Thymus (tissue), 11 donors: ENCODE measurements around the gene RAB35. TPM values are rescaled to one million over a fixed set of nuclear protein-coding genes. Genes with fewer than 3 reads are reported as not detected.

Experiments used
- DNase-seq, 9 donors: peaks; one replicate each; pipeline ENCODE4 v3.0.0-alpha.2; 2013; ENCODE audit warnings: low spot score in 9 of 9, low read depth in 6 of 9, missing footprints in 1 of 9
- H3K27ac ChIP-seq, 2 donors: one replicate each; pipeline ENCODE4 v1.5.1; 2013; ENCODE audit warnings: control low read depth in 1 of 2, low read depth in 1 of 2, low read length in 1 of 2, mild to moderate bottlenecking in 1 of 2, moderate library complexity in 1 of 2
- H3K27me3 ChIP-seq, 2 donors: one replicate each; pipeline ENCODE4 v1.5.1; 2013; ENCODE audit warnings: low read length in 1 of 2; ENCODE audit not compliant: control insufficient read depth in 2 of 2, insufficient read depth in 1 of 2
- H3K36me3 ChIP-seq, 2 donors: one replicate each; pipeline ENCODE4 v1.5.1; 2013; ENCODE audit warnings: low read length in 1 of 2, mild to moderate bottlenecking in 1 of 2, moderate library complexity in 1 of 2; ENCODE audit not compliant: control insufficient read depth in 2 of 2, insufficient read depth in 2 of 2
- H3K4me1 ChIP-seq, 2 donors: one replicate each; pipeline ENCODE4 v1.5.1; 2013; ENCODE audit warnings: low read length in 2 of 2; ENCODE audit not compliant: control insufficient read depth in 2 of 2, insufficient read depth in 2 of 2
- H3K4me3 ChIP-seq, 2 donors: one replicate each; pipeline ENCODE4 v1.5.1; 2013; ENCODE audit warnings: low read length in 2 of 2, control low read depth in 1 of 2, mild to moderate bottlenecking in 1 of 2
- H3K9me3 ChIP-seq, 2 donors: one replicate each; pipeline ENCODE4 v1.5.1; 2013; ENCODE audit warnings: low read length in 1 of 2, mild to moderate bottlenecking in 1 of 2; ENCODE audit not compliant: control insufficient read depth in 2 of 2, insufficient read depth in 1 of 2
- WGBS: extraction: QIAGEN DNeasy Blood & Tissue Kit; methylation state at CpG from one replicate; pipeline ENCODE4 v1.1.7; 2013; 5-methylcytosine and 5-hydroxymethylcytosine counted together
- polyA plus RNA-seq: library from polyadenylated mRNA; stranded (reverse); fragments of 200-250 nt; gene quantifications from one replicate; pipeline ENCODE4 v1.2.3, GENCODE V29; 2013
- total RNA-seq: library from RNA; stranded (reverse); fragments of 120-200 nt; gene quantifications from one replicate; pipeline ENCODE4 v1.2.4, GENCODE V29; 2013
- donor health status: healthy.

The RAB35 gene
- total and polyA plus RNA-seq, 2 donors, result 32.2 to 37.5 TPM

- H3K36me3 ChIP-seq, result peaks cover 27 to 29% of the 10 kb centered on the region in 2 donors
- no peaks in the 10 kb centered on the region for H3K9me3 ChIP-seq
- DNase-seq, result no peak
- WGBS, result 77% methylated on average over 7 of the region's 7 CpGs
- no peak overlapping the region for H3K27ac ChIP-seq
- H3K27me3 ChIP-seq, result no peaks in the 10 kb centered on the region
- H3K4me3 ChIP-seq, result no peak overlapping the region
- peaks cover 0 to 32% of the 10 kb centered on the region in 2 donors for H3K4me1 ChIP-seq
These were observed 41.4 kb downstream of the RAB35 start for GRCh38 chr12:120075034-120075616.

DNA sequence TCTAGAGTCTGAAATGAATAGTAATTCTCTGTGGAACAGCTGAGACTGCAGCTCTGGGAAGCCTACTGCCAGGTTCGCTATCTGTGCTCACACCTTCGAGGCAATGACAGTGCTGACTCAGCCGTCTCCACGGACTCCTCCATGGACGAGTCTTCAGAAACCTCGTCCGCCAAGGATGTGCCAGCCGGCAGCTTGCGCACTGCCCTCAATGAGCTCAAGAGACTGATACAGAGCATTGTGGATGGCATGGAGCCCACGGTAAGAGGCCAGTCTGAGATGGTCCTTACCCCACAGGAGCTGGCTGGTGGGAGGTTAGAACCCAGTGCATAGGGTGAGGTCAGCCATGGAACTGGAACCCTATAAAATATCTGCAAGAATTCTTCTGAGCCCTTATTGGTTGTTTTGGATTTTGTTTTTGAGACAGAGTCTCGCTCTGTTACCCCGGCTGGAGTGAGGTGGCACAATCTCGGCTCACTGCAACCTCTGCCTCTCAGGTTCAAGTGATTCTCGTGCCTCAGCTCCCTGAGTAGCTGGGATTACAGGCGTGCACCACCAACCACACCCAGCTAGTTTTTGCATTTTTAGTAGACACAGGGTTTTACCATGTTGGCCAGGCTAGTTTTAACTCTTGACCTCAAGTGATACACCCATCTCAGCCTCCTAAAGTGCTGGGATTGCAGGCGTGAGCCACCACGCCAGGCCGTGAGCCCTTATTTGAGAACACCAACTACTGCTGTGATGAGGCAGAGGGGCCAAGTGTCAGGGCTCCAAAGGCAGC lies 43.9 kb downstream of the RAB35 start:
- H3K27me3 ChIP-seq, result no peaks in the 10 kb centered on the region
- 98% methylated on average over 18 of the region's 18 CpGs for WGBS
- H3K4me1 ChIP-seq, result peaks cover 0 to 9% of the 10 kb centered on the region in 2 donors
- H3K4me3 ChIP-seq, result no peak overlapping the region
- no peaks in the 10 kb centered on the region for H3K9me3 ChIP-seq
- DNase-seq, result no peak
- H3K27ac ChIP-seq, result no peak overlapping the region
- peaks cover 32 to 36% of the 10 kb centered on the region in 2 donors for H3K36me3 ChIP-seq

GRCh38 chr12:120071493-120072020 lies 45.0 kb downstream of the RAB35 start:
- H3K27me3 ChIP-seq, result no peaks in the 10 kb centered on the region
- WGBS, result 97% methylated on average over 6 of the region's 6 CpGs
- H3K4me1 ChIP-seq, result peaks cover 0 to 9% of the 10 kb centered on the region in 2 donors
- peaks cover 28 to 32% of the 10 kb centered on the region in 2 donors for H3K36me3 ChIP-seq
- H3K4me3 ChIP-seq, result no peak overlapping the region
- DNase-seq, result no peak
- H3K27ac ChIP-seq, result no peak overlapping the region
- no peaks in the 10 kb centered on the region for H3K9me3 ChIP-seq

DNA sequence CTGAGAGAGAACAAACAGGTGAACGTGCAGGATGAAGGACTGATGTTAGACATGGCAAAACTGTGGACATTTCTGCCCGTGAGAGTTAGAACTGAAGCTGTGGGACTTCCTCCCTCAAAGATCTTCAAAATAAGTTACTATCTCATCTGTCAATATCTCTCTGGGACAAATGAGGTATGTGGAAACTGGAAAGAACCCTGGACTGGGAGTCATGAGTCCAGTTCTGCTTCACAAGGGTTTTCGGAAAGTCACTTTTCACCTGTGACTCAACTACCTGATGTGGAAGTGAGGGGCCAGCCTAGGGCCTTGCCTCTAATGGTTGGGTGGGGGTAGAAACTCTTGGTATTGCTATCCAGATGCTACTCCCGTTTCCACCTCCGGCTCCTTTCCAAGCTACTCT lies 47.3 kb downstream of the RAB35 start:
- 97% methylated on average over 5 of the region's 5 CpGs for WGBS

DNA sequence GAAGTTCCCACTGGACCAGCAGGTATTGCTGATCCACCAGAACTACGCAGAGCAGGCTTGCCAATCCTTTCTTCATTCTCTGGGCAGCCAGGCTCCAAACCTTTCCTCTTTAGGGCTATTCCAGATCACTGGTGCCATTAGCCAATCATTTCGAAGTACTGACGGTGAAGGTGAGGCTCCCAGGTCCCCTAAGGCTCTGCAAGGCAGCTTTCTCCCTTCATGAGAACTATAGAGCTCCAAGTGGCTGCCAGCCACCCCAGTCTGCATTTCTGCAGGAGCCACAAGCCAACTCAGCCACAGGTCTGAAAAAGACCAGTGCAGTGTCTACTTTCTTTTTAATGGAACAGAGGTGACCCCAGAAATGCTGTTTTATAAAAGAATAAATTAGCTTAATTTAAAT lies 48.7 kb downstream of the RAB35 start:
- Histone ChIP-seq H3K36me3 (peaks cover 34 to 47% of the 10 kb centered on the region in 2 donors), H3K27me3 (no peaks in the 10 kb centered on the region), H3K27ac (no peak overlapping the region), H3K4me3 (no peak overlapping the region), H3K9me3 (no peaks in the 10 kb centered on the region), H3K4me1 (no peaks in the 10 kb centered on the region)
- 97% methylated on average over 3 of the region's 3 CpGs for WGBS
- no peak for DNase-seq

More for the DNA sequence above, 47.3 kb downstream of the RAB35 start:
- Histone ChIP-seq H3K9me3 (no peaks in the 10 kb centered on the region), H3K4me1 (no peaks in the 10 kb centered on the region), H3K27ac (no peak overlapping the region), H3K36me3 (peaks cover 32 to 44% of the 10 kb centered on the region in 2 donors), H3K27me3 (no peaks in the 10 kb centered on the region), H3K4me3 (no peak overlapping the region)
- DNase-seq, result no peak

DNA sequence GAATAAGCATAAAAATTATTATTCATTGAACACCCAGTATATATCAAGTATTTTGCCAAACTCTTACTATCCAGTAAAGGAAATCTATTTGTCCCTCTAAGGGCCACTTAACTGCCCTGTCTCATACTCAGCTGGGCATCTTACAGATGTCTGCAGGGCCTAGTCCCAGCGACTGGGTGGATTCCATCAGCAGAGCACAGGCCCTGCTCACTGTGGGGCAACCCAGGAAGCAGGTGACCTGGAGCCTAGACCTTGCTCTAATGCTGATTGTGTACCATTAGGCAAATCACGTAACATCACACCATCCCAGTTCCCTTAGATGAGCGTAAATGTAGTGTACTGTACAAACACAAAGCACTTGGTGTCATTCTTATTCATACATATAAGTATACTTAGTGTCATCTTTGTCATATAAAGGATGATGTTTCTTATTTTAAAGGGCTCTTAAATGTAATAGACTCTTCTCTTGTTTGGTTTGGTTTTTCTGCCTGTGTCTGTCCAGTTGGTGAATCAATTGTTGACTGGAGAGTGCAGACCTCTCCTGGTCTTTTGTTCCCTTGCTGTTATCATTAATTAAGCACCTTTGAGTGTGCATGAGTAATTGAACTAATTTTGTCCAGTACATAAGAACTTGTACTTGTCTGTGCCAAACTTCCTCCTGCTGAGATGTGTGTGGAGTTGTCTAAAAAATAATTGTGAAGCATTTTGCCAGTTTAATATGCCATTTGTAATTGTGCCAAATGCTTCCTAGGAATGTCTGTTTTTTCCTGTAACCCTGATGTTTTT lies 49.3 kb downstream of the RAB35 start:
- Histone ChIP-seq H3K27ac (no peak overlapping the region), H3K9me3 (no peaks in the 10 kb centered on the region), H3K4me1 (no peaks in the 10 kb centered on the region), H3K27me3 (no peaks in the 10 kb centered on the region), H3K4me3 (no peak overlapping the region), H3K36me3 (peaks cover 29 to 41% of the 10 kb centered on the region in 2 donors)
- 95% methylated on average over 3 of the region's 3 CpGs for WGBS
- no peak for DNase-seq

DNA sequence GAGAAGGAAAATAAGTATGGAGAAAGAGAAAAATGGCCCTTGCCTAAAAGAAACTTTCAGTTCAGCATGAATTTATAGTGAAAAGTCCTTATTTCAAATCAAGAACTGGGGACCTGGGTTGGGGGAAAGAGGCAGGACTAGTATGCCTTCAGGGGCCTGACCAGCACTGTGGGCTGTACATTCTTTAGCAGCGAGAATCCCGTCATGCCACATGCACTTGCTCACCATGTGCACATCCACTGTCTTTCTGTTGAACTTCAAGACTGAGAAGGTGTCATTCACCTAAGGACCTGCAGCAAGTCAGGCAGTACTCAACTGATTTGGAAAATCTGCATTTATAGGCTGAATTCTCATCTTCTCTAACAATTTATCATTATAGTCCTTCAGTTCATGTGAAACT lies 50.2 kb downstream of the RAB35 start:
- 100% methylated on average over 2 of the region's 2 CpGs for WGBS
- Histone ChIP-seq H3K27ac (no peak overlapping the region), H3K4me1 (no peaks in the 10 kb centered on the region), H3K27me3 (no peaks in the 10 kb centered on the region), H3K4me3 (no peak overlapping the region), H3K36me3 (peaks cover 25 to 39% of the 10 kb centered on the region in 2 donors), H3K9me3 (no peaks in the 10 kb centered on the region)
- DNase-seq, result no peak

- no peak overlapping the region for H3K27ac ChIP-seq
- no peaks in the 10 kb centered on the region for H3K4me1 ChIP-seq
- H3K9me3 ChIP-seq, result no peaks in the 10 kb centered on the region
These were observed 51.1 kb downstream of the RAB35 start for GRCh38 chr12:120065472-120065871.

More at GRCh38 chr12:120065472-120065871, 51.1 kb downstream of the RAB35 start:
- peaks cover 24 to 38% of the 10 kb centered on the region in 2 donors for H3K36me3 ChIP-seq
- WGBS, result 96% methylated on average over 1 of the region's 1 CpG
- H3K4me3 ChIP-seq, result no peak overlapping the region
- no peaks in the 10 kb centered on the region for H3K27me3 ChIP-seq
- no peak for DNase-seq
